ENCODE data around the gene ARRDC5. TPM values are rescaled to one million over a fixed set of nuclear protein-coding genes. Genes with fewer than 3 reads are reported as not detected.

The ARRDC5 gene
- polyA plus RNA-seq, 1 of the 3 experiments (the other 2 are of a cell fraction): not detected

DNA sequence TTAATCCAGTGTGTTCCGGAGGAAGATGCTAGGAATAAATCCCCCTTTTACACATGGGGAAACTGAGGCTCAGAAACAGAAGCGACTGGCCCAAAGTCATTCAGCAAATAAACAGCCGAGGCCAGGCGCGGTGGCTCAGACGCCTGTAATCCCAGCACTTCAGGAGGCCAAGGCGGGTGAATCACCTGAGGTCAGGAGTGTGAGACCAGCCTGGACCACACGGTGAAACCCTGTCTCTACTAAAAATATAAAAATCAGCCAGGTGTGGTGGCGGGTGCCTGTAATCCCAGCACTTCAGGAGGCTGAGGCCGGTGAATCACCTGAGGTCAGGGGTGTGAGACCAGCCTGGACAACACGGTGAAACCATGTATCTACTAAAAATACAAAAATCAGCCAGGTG is 23.7 kb downstream of the ARRDC5 start:
- Histone ChIP-seq H3K79me2 (ENCODE audit: insufficient read depth) (no peaks in the 10 kb centered on the region), H3K9me2 (no peaks in the 10 kb centered on the region), H3F3A (replicated peaks; ENCODE audit: insufficient read depth) (no peaks in the 10 kb centered on the region), H3K27me3 (ENCODE audit: insufficient read depth) (no peaks in the 10 kb centered on the region), H3K4me2 (no peak overlapping the region), H3K9ac (no peak overlapping the region), H4K20me1 (ENCODE audit: insufficient read depth) (no peaks in the 10 kb centered on the region), H2AFZ (ENCODE audit: low read depth) (no peak overlapping the region), H3K9me3 (no peaks in the 10 kb centered on the region), H3K4me3 (ENCODE audit: low read depth in 2 of 2, low read length in 1 of 2) (no peak overlapping the region), H3K4me1 (ENCODE audit: control insufficient read depth in 1 of 2, insufficient read depth in 2 of 2, low read depth in 1 of 2, low read length in 1 of 2) (no peaks in the 10 kb centered on the region; a peak in 1 of 4 replicates), H3K36me3 (replicated peaks in 1 of 2; ENCODE audit: control insufficient read depth in 1 of 2, insufficient read depth in 2 of 2, low read length in 1 of 2) (no peaks in the 10 kb centered on the region), H3K27ac (ENCODE audit: low read depth in 2 of 2, low read length in 1 of 2) (no peak overlapping the region)
- ChIA-PET POLR2A (no interaction called here), CTCF (interaction anchor here (0.7 to 1.8 kb wide), 3 partner anchors 11 to 32 kb away, joined by 3 to 6 read pairs (median 4); partner anchors contain the start of gene PLIN3)
- TF ChIP-seq, protein P1, sequence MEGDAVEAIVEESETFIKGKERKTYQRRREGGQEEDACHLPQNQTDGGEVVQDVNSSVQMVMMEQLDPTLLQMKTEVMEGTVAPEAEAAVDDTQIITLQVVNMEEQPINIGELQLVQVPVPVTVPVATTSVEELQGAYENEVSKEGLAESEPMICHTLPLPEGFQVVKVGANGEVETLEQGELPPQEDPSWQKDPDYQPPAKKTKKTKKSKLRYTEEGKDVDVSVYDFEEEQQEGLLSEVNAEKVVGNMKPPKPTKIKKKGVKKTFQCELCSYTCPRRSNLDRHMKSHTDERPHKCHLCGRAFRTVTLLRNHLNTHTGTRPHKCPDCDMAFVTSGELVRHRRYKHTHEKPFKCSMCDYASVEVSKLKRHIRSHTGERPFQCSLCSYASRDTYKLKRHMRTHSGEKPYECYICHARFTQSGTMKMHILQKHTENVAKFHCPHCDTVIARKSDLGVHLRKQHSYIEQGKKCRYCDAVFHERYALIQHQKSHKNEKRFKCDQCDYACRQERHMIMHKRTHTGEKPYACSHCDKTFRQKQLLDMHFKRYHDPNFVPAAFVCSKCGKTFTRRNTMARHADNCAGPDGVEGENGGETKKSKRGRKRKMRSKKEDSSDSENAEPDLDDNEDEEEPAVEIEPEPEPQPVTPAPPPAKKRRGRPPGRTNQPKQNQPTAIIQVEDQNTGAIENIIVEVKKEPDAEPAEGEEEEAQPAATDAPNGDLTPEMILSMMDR (IDR thresholded peaks at IDR 0.05): no peak
- TF ChIP-seq, protein P2, sequence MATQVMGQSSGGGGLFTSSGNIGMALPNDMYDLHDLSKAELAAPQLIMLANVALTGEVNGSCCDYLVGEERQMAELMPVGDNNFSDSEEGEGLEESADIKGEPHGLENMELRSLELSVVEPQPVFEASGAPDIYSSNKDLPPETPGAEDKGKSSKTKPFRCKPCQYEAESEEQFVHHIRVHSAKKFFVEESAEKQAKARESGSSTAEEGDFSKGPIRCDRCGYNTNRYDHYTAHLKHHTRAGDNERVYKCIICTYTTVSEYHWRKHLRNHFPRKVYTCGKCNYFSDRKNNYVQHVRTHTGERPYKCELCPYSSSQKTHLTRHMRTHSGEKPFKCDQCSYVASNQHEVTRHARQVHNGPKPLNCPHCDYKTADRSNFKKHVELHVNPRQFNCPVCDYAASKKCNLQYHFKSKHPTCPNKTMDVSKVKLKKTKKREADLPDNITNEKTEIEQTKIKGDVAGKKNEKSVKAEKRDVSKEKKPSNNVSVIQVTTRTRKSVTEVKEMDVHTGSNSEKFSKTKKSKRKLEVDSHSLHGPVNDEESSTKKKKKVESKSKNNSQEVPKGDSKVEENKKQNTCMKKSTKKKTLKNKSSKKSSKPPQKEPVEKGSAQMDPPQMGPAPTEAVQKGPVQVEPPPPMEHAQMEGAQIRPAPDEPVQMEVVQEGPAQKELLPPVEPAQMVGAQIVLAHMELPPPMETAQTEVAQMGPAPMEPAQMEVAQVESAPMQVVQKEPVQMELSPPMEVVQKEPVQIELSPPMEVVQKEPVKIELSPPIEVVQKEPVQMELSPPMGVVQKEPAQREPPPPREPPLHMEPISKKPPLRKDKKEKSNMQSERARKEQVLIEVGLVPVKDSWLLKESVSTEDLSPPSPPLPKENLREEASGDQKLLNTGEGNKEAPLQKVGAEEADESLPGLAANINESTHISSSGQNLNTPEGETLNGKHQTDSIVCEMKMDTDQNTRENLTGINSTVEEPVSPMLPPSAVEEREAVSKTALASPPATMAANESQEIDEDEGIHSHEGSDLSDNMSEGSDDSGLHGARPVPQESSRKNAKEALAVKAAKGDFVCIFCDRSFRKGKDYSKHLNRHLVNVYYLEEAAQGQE (IDR thresholded peaks at IDR 0.05; ENCODE audit: low read depth, low read length): no peak
- TF ChIP-seq EP300 (IDR thresholded peaks at IDR 0.05; ENCODE audit: borderline replicate concordance in 1 of 2, low read depth in 1 of 2, low read length in 1 of 2) (no peak), GABPA (IDR thresholded peaks at IDR 0.05; ENCODE audit: low read depth) (no peak), TEAD4 (IDR thresholded peaks at IDR 0.05; ENCODE audit: borderline replicate concordance, insufficient read depth) (no peak), NRF1 (IDR thresholded peaks at IDR 0.05; ENCODE audit: low read depth, low read length) (no peak), FOXJ3 (CRISPR knock-in tag; IDR thresholded peaks at IDR 0.05) (no peak), YY1 (IDR thresholded peaks at IDR 0.05; ENCODE audit: low read depth) (no peak), FOXM1 (IDR thresholded peaks at IDR 0.05; ENCODE audit: low read depth) (no peak), RCOR1 (IDR thresholded peaks at IDR 0.05; ENCODE audit: low read length) (no peak), TAF1 (IDR thresholded peaks at IDR 0.05; ENCODE audit: borderline replicate concordance, low read depth, low read length) (no peak), SIN3A (IDR thresholded peaks at IDR 0.05; ENCODE audit: borderline replicate concordance, low read depth, low read length) (no peak)
- TF ChIP-seq, protein P3, sequence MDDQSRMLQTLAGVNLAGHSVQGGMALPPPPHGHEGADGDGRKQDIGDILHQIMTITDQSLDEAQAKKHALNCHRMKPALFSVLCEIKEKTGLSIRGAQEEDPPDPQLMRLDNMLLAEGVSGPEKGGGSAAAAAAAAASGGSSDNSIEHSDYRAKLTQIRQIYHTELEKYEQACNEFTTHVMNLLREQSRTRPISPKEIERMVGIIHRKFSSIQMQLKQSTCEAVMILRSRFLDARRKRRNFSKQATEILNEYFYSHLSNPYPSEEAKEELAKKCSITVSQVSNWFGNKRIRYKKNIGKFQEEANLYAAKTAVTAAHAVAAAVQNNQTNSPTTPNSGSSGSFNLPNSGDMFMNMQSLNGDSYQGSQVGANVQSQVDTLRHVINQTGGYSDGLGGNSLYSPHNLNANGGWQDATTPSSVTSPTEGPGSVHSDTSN (IDR thresholded peaks at IDR 0.05): no peak
- TF ChIP-seq, protein P4, sequence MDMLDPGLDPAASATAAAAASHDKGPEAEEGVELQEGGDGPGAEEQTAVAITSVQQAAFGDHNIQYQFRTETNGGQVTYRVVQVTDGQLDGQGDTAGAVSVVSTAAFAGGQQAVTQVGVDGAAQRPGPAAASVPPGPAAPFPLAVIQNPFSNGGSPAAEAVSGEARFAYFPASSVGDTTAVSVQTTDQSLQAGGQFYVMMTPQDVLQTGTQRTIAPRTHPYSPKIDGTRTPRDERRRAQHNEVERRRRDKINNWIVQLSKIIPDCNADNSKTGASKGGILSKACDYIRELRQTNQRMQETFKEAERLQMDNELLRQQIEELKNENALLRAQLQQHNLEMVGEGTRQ (IDR thresholded peaks at IDR 0.05; ENCODE audit: borderline replicate concordance, low read depth, low read length): no peak
- DNase-seq: no peak
- 91% methylated on average over 11 of the region's 11 CpGs for WGBS (ENCODE audit: low lambda C conversion rate)

All from SK-N-SH (cell line).